NCI-H345 treated with DMSO at 0.1 percent for 48 hours (cell line): ENCODE data around the gene RFPL2.
"Not testable (repeated sequence)": the region's sequence is repeated elsewhere in the genome, so short reads cannot be mapped to it uniquely, and the experiment has no call there.

ENCODE experiments used
- DNase-seq: peaks from one replicate; lab custom pipeline; 2025; ENCODE audit not compliant: unreplicated experiment; lab: John Stamatoyannopoulos, UW

The RFPL2 gene

GRCh38 chr22:32175115-32175514 is 29.8 kb downstream of the RFPL2 start:
- DNase-seq = no peak

GRCh38 chr22:32165681-32166080 is 39.2 kb downstream of the RFPL2 start:
- no peak for DNase-seq

GRCh38 chr22:32164075-32164860 is 40.6 kb downstream of the RFPL2 start:
- DNase-seq = no peak

- not testable (repeated sequence) for DNase-seq
Observed at GRCh38 chr22:32160411-32160810, 44.5 kb downstream of the RFPL2 start.

- DNase-seq = no peak
Observed at GRCh38 chr22:32158712-32159533, 46.0 kb downstream of the RFPL2 start, which contains the start of gene C22orf42. Gene C22orf42 (minus strand): TSS chr22:32159303. CDS start chr22:32159215, 88 bp downstream.

GRCh38 chr22:32157632-32158031 is 47.2 kb downstream of the RFPL2 start:
- DNase-seq = not testable (repeated sequence)

- DNase-seq = not testable (repeated sequence)
Observed at GRCh38 chr22:32154727-32155126, 50.1 kb downstream of the RFPL2 start.

- DNase-seq = not testable (repeated sequence)
Observed at GRCh38 chr22:32151641-32152040, 53.2 kb downstream of the RFPL2 start.

GRCh38 chr22:32150647-32151046 is 54.2 kb downstream of the RFPL2 start:
- DNase-seq = not testable (repeated sequence)

- DNase-seq = not testable (repeated sequence)
Observed at GRCh38 chr22:32148372-32148771, 56.5 kb downstream of the RFPL2 start.

- DNase-seq = not testable (repeated sequence)
Observed at GRCh38 chr22:32147128-32147527, 57.7 kb downstream of the RFPL2 start.

GRCh38 chr22:32144496-32145274 is 60.2 kb downstream of the RFPL2 start:
- DNase-seq = no peak

- DNase-seq = no peak
Observed at GRCh38 chr22:32142600-32142999, 62.3 kb downstream of the RFPL2 start.

GRCh38 chr22:32140688-32141087 is 64.2 kb downstream of the RFPL2 start:
- DNase-seq = not testable (repeated sequence)
